ENCODE data around the gene ATXN1.
"Not testable (repeated sequence)": the region's sequence is repeated elsewhere in the genome, so short reads cannot be mapped to it uniquely, and the experiment has no call there.

ATXN1 gene

DNA sequence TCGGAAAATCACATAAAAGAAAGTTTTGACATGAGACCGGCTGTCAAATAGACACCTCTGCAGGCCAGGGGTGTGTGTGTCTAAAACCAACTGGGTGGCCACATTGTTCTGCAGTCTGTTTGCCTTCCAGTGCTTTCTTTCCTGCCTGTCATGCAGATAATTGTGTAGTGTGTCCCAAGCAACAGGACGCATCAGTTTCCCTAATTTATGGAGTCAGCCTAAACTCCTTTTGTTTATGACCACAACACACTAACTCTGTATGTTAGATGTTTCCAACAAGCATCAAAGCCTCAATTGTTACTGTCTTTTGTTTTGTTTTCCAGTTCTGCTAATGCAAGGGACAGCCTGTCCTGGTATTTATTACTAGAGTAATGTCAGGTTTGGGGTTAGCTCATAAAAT lies 205.7 kb downstream of the ATXN1 start:
- no peak for DNase-seq

DNA sequence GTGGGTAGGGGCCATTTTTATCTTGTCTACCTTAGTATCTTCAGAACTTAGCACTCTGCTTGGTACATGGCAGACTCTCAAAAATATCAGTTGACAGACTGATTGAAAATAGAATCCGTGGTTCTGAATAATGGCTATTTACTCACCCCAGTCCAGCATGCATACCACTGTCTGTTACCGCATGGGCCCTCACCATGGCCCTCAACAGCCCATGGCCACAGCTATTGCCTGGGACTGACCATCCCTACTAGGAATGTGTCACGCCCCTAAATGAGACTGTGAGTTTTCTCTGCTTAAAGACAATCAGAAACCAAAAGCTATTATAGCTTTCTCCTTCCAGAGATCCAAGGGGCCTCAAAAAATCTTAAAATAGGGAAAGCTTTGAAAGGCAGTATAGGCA lies 207.7 kb downstream of the ATXN1 start:
- DNase-seq = no peak

DNA sequence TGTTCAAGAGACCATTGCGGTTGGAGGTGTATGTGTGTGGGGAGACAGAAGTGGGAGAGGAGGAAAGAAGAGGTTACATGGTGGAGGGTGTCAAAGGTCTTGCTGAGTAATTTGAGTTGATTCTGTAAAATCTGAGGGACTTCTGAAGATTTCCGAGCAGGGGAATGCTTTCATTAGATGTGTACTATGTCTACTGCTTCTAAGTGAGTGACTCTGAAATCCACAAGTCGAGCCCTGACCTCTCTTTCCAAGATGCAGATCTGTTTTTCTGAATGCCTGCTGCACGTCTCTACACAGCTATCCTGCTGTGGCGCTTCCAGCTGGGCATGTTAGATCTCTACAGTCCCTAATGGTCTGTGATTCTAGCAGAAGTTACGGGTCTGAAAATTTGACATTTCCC lies 209.8 kb downstream of the ATXN1 start:
- DNase-seq = no peak

DNA sequence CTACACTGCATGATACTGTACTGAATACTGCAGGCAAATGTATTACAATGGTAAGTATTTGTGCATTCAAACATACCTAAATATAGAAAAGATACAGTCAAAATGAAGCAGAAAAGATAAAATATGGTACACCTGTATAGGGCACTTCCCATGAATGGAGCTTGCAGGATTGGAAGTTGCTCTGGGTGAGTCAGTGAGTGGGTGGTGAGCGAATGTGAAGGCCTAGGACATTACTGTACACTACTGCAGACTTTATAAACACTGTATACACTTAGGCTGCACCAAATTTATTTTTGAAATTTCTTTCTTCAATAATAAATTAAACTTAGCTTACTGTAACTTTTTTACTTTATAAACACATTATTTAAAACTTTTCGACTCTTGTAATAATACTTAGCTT lies 213.1 kb downstream of the ATXN1 start:
- no peak for DNase-seq

DNA sequence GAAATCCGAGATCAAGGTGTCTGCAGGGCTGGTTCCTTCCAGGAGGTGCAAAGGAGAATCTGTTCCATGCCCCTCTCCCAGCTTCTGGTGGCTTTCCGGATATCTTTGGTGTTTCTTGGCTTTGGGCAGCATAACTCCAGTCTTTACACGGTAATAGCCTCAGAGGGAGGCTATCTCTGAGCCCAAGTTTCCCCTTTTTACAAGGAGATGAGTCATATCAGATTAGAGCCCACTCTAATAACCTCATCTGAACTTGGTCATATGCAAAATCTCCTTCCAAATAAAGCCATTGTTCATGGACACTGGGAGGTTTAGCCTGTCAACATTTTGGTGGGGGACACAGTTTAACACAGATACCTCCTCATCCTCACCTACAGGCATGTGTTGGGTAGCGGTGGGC lies 213.7 kb downstream of the ATXN1 start:
- DNase-seq = no peak

DNA sequence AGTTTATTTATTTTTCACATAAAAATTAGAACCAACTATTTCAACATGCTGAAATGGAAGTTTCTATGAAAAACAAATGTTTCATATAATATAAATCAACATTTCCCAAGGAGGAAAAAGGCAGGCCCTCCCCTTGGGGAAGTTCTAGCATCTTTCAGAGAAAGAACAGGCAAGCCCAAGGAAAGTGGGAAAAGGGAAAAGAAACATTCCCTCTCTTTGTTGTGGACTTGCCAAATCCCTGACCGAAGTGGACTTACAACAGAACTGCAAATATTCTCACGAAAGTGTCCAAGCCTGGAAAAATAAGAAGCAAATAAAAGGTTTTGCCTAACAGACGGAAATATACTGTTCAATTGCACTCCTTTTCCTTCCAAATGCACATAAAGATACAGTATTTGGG lies 214.4 kb downstream of the ATXN1 start:
- no peak for DNase-seq

DNA sequence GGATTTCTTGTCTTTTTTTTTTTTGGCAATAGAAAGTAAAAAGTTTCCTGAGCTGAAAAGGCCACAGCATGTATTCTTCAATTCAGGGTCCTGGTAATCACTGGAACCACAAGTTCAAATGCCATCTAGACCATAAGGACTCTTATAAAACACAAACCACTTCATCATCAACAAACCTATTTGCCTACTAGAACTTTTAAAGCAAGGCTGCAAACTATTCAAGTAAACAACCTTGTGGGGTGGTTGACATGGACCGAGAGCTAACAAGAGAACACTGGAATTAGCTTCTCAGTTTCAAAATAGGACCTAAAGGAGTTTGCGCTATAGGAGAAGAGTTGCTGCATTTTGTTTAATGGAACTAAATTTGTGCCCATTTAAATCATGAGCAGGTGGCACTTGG lies 215.9 kb downstream of the ATXN1 start:
- DNase-seq = no peak

DNA sequence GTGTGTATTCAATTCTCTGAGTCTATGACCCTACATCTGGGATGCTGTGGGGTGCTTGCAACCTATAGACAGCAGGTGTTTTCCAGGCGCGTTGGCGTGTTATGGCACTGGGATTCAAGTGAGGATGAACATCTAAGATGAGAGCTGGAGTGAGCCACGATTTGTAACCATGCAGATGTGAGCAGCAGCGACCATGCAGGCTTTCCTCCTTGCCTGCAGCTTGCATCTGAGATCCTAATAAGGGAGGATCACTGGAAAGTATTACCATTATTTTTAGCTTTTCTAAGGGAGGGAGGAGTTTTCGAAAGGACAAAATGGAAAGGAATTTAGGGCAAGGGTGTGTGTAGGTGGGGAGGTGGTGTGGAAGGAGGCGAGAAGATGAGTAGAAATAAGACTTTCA lies 216.7 kb downstream of the ATXN1 start:
- DNase-seq = no peak

DNA sequence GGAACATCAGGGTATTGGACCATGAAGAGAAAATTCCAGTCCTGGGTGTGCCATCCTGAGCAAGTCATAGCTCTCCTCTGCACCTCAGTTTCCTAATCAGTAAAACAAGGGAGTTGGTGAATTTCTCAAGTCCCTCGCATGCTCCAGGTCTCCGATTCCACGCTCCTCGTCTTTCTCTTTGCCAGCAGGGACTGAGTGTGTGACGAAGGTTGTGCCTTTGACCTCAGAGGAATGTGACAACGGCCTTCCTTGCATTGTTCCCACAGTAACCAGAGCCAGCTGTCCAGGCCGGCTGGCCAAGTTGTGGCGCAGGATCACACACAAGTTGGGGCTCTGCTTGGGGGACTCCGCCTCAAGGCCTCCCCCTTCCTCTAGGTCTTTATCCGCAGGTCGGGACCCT lies 217.3 kb downstream of the ATXN1 start:
- no peak for DNase-seq

DNA sequence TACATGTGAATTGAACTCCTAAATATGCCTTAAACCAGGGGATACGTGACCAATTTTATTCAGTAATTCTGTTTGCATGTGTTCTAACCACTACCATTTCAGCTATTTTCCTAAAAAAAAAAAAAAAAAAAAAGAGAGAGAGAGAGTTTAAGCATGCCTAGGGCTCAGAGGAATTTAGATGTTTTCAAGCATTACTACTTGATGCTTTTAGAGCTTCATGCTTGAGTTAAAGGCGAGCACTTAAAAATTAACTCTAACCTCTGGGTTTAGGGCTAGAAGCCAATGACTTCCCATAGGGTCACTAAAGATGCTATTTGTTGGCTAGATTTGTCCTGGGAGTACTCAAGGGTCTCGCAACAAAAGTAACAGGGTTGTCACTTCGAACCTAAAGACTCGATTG lies 217.7 kb downstream of the ATXN1 start:
- DNase-seq = no peak

DNA sequence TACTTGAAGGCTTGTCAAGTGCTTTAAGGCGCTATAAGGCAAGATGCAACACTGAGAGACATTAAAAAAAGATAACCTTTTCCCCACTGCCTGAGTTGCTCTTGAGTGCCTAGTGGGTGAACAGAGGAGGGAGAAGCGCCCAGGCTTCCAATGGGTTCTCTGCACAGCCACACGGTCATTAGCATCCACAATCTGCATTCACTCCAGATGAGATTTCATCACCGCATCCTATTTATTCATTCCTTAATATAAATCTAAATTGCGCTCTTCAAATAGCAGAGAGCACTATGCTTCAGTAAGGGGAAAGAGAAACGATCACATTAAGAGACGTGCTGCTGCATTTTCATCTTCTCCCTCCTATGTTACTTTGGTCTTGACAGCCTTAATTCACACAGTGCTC lies 219.2 kb downstream of the ATXN1 start:
- DNase-seq = no peak

DNA sequence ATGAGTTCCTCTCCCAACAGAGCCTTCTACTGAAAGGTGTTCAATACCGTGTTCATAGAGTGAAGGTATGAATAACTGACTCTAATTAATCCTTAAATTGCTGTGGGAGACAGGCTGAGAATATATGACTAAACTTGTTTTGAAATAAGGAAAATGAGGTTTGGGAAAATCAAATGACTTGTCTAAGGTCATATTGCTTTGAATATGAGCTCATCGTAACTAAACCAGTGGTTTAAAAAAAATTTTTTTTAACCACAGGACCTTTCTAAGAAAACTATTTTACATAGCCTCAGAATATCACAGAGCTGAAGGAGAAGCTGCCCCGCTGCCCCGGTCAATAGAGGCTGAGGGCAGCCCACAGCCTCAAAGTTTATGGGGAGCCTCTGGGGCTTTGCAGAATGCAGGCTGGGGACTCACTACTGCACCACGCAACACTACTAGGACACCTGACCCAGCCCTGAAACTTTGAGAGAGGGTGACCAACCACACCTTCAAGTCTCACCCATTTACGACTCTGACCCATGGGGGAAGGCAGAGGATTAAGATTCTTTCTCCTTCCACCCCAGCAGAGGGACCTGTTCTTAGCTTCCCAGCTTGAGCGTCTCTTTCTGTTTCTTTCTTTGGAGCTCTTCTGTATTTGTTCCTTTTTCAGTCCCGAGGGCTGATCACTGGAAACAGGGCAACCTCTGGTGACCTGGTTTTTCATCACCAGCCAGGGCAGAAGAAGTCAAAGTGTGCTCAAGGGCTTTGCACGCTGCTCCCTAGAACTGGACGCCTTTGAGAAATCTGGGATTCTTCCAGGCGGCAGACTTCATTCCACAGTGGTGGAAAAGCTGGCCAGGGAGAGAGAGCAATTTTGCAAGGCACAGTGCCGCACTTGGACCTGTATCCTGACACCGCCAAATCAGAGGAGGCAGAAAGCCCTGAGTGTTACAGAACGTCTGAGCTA lies 220.2 kb downstream of the ATXN1 start:
- DNase-seq = no peak

DNA sequence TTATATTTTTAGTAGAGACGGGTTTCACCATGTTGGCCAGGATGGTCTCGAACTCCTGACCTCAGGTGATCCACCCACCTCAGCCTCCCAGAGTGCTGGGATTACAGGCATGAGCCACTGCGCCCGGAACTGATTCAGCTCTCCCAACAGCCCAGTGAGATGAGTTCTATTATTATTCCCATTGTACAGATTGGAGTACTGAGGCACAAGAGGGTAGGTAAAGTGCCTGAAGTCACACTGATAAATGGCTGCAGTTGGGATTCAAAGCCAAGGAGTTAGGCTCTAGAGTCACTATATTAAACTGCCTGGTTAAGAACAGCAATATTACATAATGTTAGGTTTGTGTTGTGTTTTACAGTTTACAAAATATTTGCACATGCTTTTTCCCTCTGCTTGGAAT lies 220.9 kb downstream of the ATXN1 start:
- DNase-seq = not testable (repeated sequence)

DNA sequence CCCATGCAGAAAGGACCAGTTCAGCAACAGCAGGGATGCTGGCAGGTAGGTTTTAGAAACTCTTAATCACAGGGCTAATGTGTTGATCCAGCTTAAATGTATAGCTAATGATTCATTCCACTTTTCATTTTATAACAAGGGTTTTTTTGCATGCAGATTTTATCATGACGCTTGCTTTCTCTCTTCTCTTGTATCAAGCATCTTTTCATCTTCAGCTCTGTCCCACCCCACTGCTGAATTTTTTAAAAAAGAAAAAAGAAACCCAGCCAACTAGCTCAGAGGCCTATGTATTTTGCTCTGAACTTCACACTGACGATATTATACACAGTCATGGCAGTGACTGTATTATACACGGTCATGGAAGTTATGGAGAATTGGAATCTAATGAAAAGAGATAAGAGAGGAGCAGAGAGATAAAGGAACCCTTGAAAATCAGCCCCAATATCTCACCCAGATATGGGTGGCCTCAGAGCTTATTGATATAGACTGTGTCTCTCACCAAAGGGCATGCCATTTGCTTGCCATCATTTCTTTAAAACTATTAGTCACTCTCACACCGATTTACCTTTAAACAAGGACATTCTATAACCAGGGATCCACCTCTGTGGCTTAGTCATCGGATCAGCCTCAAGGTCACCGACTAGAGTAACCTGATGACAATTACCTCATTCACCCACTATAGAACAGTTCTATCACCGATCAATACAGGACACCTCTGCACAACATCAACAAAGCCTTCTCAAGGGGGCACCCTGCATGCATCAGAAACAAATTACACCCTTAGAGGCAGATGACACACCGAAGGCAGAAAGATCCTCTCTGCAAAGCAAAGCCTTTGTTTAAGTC lies 222.0 kb downstream of the ATXN1 start:
- DNase-seq = no peak

DNA sequence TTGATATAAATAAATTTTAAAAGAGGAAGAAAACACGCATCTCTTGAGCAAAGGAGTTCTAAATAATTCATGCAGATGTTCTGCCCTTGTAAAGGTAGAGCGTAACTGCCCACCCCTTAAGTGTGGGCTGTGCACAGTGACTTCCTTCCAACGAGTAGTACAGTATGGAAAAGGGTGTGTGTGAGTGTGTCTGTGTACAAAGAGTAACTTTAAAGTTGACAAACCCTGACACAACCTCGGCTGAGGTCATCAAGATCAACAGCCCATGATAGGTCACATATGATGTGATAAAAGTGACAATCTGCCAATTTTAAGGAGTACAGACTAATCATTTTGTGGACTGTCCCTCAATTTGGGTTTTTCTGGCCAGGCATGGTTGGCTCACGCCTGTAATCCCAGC lies 225.7 kb downstream of the ATXN1 start:
- no peak for DNase-seq

DNA sequence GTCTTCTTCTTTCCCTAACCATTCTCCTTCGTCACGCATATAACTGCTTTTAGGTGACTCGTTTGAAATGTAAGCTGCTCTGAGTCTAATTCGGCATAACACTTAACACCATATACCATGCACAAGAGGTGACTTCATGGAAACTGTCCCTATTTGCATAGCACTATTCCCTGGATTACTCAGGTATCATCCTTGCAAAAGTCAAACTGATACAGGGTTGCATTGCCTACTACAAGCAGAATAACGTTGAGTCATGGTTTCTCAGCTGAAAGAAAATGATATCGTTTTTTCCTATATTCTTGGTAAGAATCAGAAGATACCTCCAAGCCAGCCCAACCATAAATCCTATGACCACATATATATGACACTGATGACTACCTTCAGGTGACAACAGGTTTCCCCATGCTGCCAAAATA lies 227.5 kb downstream of the ATXN1 start:
- DNase-seq = no peak

DNA sequence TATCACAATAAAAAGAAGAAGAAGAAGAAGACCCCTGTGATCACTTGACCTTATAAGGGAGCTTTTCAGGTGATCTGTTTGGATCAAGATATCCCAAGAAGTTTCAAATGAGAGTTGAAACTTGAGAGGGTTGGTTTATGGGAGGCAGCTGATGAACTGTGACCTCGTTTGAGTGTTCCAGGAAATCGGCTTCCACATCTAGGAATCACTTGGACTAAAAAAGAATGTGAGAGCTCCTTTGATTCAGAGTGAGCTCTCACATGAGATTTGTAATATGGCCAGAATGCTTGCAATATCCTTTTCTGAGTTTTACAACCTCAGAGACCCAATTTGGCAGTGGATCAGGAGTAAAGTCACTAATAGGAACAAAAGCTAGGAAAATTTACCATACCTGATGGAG lies 228.1 kb downstream of the ATXN1 start:
- DNase-seq = no peak

DNA sequence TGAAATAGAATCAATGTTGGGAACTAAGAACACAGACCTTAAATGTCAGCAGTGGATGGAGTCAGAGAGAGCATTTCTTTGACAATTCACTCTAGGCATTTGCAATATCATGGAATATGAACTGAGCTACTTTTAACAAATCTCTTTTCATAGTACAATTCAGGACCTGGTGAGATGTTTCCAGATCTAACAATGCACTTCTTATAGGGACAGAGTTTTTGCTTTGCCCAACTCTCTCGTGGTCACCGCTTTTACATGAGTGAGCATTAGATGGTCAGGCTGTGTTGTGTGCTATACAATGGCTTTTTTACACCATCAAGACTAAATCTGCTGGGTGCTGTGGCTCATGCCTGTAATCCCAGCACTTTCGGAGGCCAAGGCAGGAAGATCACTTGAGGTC lies 233.6 kb downstream of the ATXN1 start:
- DNase-seq = no peak

DNA sequence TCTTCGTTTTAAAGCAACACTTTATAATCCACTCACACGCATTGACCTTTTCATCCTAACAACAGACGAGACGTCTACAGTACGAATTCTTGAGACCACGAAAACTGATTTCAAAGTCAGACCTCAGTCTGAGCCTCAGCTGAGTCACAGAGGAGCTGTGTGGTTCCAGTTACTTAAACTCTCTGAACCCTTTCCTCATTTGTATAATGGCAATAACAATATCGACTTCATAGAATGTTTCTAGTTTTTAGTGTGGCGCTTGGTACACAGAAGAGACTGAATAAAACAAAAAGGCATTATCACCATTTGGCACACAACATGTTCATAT lies 236.9 kb downstream of the ATXN1 start:
- no peak for DNase-seq

DNA sequence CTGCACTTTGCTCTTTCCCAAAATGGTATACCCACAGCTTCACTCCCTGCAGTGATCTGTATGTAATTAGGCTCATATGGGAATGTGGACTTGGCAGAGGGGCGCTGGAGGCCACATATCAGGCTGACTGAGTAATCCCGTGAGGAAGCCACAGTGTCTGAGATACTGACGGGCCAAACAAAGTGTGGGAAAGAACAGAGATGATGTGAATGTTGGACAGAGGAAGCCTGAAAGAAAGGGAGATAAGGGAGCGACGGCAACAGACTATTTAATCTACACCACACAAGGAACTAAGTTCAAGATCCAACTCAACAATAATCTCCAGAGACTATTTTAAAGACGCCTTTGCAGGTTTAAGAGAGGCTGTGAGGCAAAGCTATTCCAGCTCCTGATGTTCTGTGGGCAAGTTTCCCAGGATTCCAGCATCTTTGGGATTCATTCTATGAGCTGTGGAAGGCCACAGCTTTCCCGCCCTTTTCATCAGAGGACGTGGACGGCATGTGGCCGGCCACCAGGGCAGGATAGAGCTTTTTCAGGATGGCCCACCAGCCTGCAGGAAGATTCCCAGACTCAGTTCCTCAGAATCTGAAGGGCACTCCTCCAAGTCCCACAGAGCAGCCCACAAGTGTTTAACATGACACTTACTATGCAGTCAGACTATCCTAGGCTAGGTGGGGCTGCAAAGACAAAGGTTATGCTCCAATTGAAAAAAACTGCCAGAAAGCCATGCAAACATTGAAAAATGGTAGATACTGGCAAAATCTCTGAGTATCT lies 237.5 kb downstream of the ATXN1 start:
- DNase-seq = no peak

DNA sequence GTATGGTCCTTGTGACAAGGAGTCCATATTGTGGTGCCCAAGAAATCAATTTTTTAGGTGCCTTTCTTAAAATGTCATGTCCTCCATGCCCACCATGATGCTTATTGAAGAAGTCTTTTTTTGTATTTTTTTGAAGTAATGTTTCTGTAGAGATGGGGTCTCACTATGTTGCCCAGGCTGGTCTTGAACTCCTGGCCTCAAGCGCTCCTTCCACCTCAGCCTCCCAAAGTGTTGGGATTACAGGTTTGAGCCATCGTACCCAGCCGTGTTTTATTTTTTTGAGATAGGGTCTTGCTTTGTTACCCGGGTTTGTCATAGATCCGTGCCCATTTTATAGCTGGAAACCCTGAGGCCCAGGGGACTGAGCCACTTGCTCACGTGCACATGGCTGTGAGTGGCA lies 238.3 kb downstream of the ATXN1 start:
- DNase-seq = no peak

DNA sequence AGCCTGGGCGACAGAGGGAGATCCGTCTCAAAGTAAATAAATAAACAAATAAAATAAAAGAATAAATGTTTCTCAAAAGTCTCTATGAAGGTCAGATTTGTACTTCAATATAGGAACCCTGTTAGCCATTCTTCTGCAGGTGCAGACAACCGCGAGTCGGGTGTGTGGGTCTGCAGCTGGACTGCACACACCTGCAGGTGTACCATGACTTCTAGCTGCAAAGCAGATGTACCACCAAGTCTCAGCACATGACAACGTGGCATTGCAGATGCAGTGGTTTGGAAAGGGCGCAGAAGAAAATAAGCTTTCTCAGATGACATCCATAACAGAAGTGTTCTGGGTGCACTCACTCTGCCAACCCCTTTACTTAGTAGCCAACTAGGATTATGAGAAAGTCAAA lies 239.7 kb downstream of the ATXN1 start:
- no peak for DNase-seq

Measured in GDM1 (cell line).